Measurements from ENCODE around the gene SOWAHC. TPM values are rescaled to one million over a fixed set of nuclear protein-coding genes. Genes with fewer than 3 reads are reported as not detected.
A peak's percentile ranks its signal among the peaks of the same experiment; 100 is the strongest.

The SOWAHC gene
- total and polyA plus RNA-seq, 2 donors (not counting 1 experiment from before 2014, with no cell fraction given), result 4.4 to 7.1 TPM

GRCh38 chr2:109592905-109593304, 21.3 kb upstream of the SOWAHC start:
- no peak for TF ChIP-seq EZH2 (IDR thresholded peaks at IDR 0.05; ENCODE audit: low read length, missing control alignments)
- no peak for TF ChIP-seq CTCF (conservative IDR thresholded peaks at IDR 0.05 in 1 of 2, IDR thresholded peaks at IDR 0.05 in 1 of 2; ENCODE audit: low read depth in 1 of 2, low read length in 2 of 2)
- no peak overlapping the region for H3K9ac ChIP-seq (ENCODE audit: insufficient read depth, low read length)
- peaks cover 32% of the 10 kb centered on the region for H3K79me2 ChIP-seq (ENCODE audit: control insufficient read depth, insufficient read depth, low read length)
- H3K4me2 ChIP-seq (ENCODE audit: extremely low read depth, insufficient read depth, low read length), result no peak overlapping the region
- no peak overlapping the region for H2AFZ ChIP-seq (ENCODE audit: low read length)
- no peak for DNase-seq (ENCODE audit: low read depth in 2 of 2)
- H3K27ac ChIP-seq (ENCODE audit: insufficient read depth, low read length), result no peak overlapping the region
- peaks cover 3% of the 10 kb centered on the region for H3K36me3 ChIP-seq (ENCODE audit: control insufficient read depth, insufficient read depth, low read length)
- no peaks in the 10 kb centered on the region for H3K9me3 ChIP-seq (ENCODE audit: control insufficient read depth, insufficient read depth, low read depth, low read length)
- H3K4me3 ChIP-seq (replicated peaks in 1 of 4; ENCODE audit: control extremely low read depth in 1 of 4, insufficient read depth in 1 of 4, low read depth in 3 of 4, low read length in 4 of 4), result no peak overlapping the region
- H4K20me1 ChIP-seq (ENCODE audit: control insufficient read depth, extremely low read depth, insufficient read depth, low read length), result no peaks in the 10 kb centered on the region
- H3K27me3 ChIP-seq (ENCODE audit: control insufficient read depth, insufficient read depth, low read length), result no peaks in the 10 kb centered on the region
- H3K4me1 ChIP-seq (ENCODE audit: control insufficient read depth, extremely low read depth, insufficient read depth, low read length), result no peaks in the 10 kb centered on the region

- H3K4me2 ChIP-seq (ENCODE audit: extremely low read depth, insufficient read depth, low read length), result no peak overlapping the region
These were observed 19.8 kb upstream of the SOWAHC start for GRCh38 chr2:109594246-109594885.

GRCh38 chr2:109595644-109596043, 18.5 kb upstream of the SOWAHC start:
- DNase-seq (ENCODE audit: low read depth in 2 of 2), result no peak
- H3K36me3 ChIP-seq (ENCODE audit: control insufficient read depth, insufficient read depth, low read length), result peaks cover 2% of the 10 kb centered on the region
- H3K4me2 ChIP-seq (ENCODE audit: extremely low read depth, insufficient read depth, low read length), result no peak overlapping the region
- H3K9me3 ChIP-seq (ENCODE audit: control insufficient read depth, insufficient read depth, low read depth, low read length), result no peaks in the 10 kb centered on the region
- H4K20me1 ChIP-seq (ENCODE audit: control insufficient read depth, extremely low read depth, insufficient read depth, low read length), result no peaks in the 10 kb centered on the region
- no peaks in the 10 kb centered on the region for H3K27me3 ChIP-seq (ENCODE audit: control insufficient read depth, insufficient read depth, low read length)
- no peak overlapping the region for H3K4me3 ChIP-seq (replicated peaks in 1 of 4; ENCODE audit: control extremely low read depth in 1 of 4, insufficient read depth in 1 of 4, low read depth in 3 of 4, low read length in 4 of 4)
- H3K27ac ChIP-seq (ENCODE audit: insufficient read depth, low read length), result no peak overlapping the region
- TF ChIP-seq EZH2 (IDR thresholded peaks at IDR 0.05; ENCODE audit: low read length, missing control alignments) (no peak), CTCF (conservative IDR thresholded peaks at IDR 0.05 in 1 of 2, IDR thresholded peaks at IDR 0.05 in 1 of 2; ENCODE audit: low read depth in 1 of 2, low read length in 2 of 2) (no peak)
- no peak overlapping the region for H3K9ac ChIP-seq (ENCODE audit: insufficient read depth, low read length)
- H2AFZ ChIP-seq (ENCODE audit: low read length), result no peak overlapping the region
- no peaks in the 10 kb centered on the region for H3K4me1 ChIP-seq (ENCODE audit: control insufficient read depth, extremely low read depth, insufficient read depth, low read length)
- H3K79me2 ChIP-seq (ENCODE audit: control insufficient read depth, insufficient read depth, low read length), result peaks cover 47% of the 10 kb centered on the region

More at GRCh38 chr2:109594246-109594885, 19.8 kb upstream of the SOWAHC start:
- Histone ChIP-seq H2AFZ (ENCODE audit: low read length) (no peak overlapping the region), H3K36me3 (ENCODE audit: control insufficient read depth, insufficient read depth, low read length) (peaks cover 3% of the 10 kb centered on the region), H3K9me3 (ENCODE audit: control insufficient read depth, insufficient read depth, low read depth, low read length) (no peaks in the 10 kb centered on the region), H3K4me1 (ENCODE audit: control insufficient read depth, extremely low read depth, insufficient read depth, low read length) (no peaks in the 10 kb centered on the region), H3K27ac (ENCODE audit: insufficient read depth, low read length) (no peak overlapping the region), H3K79me2 (ENCODE audit: control insufficient read depth, insufficient read depth, low read length) (peaks cover 36% of the 10 kb centered on the region), H3K4me3 (replicated peaks in 1 of 4; ENCODE audit: control extremely low read depth in 1 of 4, insufficient read depth in 1 of 4, low read depth in 3 of 4, low read length in 4 of 4) (no peak overlapping the region), H4K20me1 (ENCODE audit: control insufficient read depth, extremely low read depth, insufficient read depth, low read length) (no peaks in the 10 kb centered on the region), H3K9ac (ENCODE audit: insufficient read depth, low read length) (no peak overlapping the region), H3K27me3 (ENCODE audit: control insufficient read depth, insufficient read depth, low read length) (no peaks in the 10 kb centered on the region)
- TF ChIP-seq EZH2 (IDR thresholded peaks at IDR 0.05; ENCODE audit: low read length, missing control alignments) (no peak), CTCF (conservative IDR thresholded peaks at IDR 0.05 in 1 of 2, IDR thresholded peaks at IDR 0.05 in 1 of 2; ENCODE audit: low read depth in 1 of 2, low read length in 2 of 2) (no peak)
- peak in 1 of 2 donors; percentile 47 for DNase-seq (ENCODE audit: low read depth in 2 of 2)
